Right lung (tissue), 10 donors: ENCODE results near the gene ULK3. TPM values are rescaled to one million over a fixed set of nuclear protein-coding genes. Genes with fewer than 3 reads are reported as not detected.
"Not testable (repeated sequence)": the region's sequence is repeated elsewhere in the genome, so short reads cannot be mapped to it uniquely, and the experiment has no call there.

Experiments used
- DNase-seq, 2 donors: peaks; one replicate each; pipeline ENCODE4 v3.0.0-alpha.2; 2013
- long read RNA-seq, 8 donors: transcript quantifications; one replicate each; lab custom pipeline, GENCODE V29; 2026
- polyA plus RNA-seq, 5 donors: library from polyadenylated mRNA; unstranded; fragments of 120-200 nt; gene quantifications; one replicate each; pipeline versions ENCODE4 v1.2.1 to v1.2.3, GENCODE V29; 2013; ENCODE audit warnings: inconsistent platforms in 1 of 5, low replicate concordance in 1 of 5; ENCODE audit not compliant: insufficient read length in 5 of 5, insufficient read depth in 1 of 5

Gene ULK3, protein sequence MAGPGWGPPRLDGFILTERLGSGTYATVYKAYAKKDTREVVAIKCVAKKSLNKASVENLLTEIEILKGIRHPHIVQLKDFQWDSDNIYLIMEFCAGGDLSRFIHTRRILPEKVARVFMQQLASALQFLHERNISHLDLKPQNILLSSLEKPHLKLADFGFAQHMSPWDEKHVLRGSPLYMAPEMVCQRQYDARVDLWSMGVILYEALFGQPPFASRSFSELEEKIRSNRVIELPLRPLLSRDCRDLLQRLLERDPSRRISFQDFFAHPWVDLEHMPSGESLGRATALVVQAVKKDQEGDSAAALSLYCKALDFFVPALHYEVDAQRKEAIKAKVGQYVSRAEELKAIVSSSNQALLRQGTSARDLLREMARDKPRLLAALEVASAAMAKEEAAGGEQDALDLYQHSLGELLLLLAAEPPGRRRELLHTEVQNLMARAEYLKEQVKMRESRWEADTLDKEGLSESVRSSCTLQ
- 10 to 100 TPM; 23.7 to 43.4 (median 34.2) TPM for polyA plus RNA-seq
- long read RNA-seq, donor 1, partial matches to known transcripts: 0 of 4 reads
- long read RNA-seq, donor 1, other reads (novel, unspliced or antisense): 0 of 4 reads
- long read RNA-seq, donor 2, partial matches to known transcripts: 0 of 3 reads
- long read RNA-seq, donor 2, other reads (novel, unspliced or antisense): 0 of 3 reads
- long read RNA-seq, donor 3, partial matches to known transcripts: 0 of 2 reads
- long read RNA-seq, donor 3, other reads (novel, unspliced or antisense): 0 of 2 reads
- long read RNA-seq, donor 4: 0 reads
- long read RNA-seq, donor 5, partial matches to known transcripts: 0 of 2 reads
- long read RNA-seq, donor 5, other reads (novel, unspliced or antisense): 0 of 2 reads
- long read RNA-seq, donor 6, partial matches to known transcripts: 0 of 4 reads
- long read RNA-seq, donor 6, other reads (novel, unspliced or antisense): 0 of 4 reads
- long read RNA-seq, donor 7, partial matches to known transcripts: 0 of 6 reads
- long read RNA-seq, donor 7, other reads (novel, unspliced or antisense): 0 of 6 reads
- long read RNA-seq, donor 8: 0 reads

DNA sequence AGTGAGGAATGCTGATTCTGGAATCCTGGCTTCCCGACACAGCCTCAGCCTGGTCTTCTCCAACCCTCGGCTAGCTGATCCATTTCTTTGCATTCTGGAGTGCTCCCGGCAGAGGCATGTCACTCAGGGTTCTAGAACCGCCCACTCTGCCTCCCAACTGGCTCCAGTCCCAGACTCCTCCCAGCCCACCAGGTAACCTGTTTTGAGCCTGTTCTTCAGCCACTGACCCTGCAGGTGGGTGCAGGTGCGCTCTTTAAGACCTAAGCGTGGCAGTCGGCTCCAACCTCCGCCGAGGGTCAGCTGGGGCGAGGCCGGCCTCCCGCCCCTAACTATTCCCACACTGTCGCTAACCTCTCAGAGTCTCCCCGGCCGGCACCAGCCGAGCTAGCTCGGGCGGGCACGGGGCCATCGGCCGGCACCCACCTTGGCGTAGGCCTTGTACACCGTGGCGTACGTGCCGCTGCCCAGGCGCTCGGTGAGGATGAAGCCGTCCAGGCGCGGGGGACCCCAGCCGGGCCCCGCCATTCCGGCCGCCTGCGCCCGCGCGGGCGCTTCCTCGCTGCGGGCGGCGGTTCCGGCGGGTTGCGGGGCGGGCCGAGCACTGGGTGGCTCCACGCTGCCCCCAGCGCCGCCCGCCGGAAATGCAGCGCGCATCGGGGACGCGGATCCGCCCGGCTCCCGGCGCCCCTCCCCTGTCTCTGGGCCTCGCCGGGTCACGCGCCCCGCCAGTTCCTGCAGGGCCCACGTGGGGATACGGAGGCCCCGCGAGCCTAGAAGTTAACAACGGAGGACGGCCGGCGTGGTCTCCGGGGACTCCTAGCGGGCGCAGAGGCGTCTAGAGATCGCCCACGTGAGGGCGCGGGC is at the start of gene ULK3:
Gene ULK3, minus strand, starts transcription at position 576 of the 864 bp plus-strand sequence. Its CDS starts 51 bp downstream, at position 525.
- DNase-seq: peak; percentile 88 to 90

DNA sequence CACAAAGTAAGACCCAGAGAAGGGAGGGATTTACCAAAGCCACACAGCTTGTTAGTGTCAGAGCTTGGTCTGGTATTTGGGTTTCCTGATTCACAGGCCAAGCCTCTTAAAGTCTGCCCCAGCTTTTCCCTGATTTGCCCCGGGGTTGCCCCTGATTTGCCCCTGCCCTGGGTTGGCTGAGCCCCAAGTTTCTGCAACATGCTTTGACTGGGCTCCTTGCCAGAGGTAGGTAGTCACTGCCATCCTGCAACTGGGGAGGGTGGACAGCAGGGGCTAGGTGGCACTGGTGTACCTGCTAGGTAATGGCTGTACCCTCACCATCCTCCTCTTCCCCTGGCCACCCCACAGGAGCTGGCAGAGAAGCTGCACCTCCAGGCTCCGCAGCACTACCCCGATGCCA is 49.4 kb upstream of the ULK3 start:
- DNase-seq: no peak

DNA sequence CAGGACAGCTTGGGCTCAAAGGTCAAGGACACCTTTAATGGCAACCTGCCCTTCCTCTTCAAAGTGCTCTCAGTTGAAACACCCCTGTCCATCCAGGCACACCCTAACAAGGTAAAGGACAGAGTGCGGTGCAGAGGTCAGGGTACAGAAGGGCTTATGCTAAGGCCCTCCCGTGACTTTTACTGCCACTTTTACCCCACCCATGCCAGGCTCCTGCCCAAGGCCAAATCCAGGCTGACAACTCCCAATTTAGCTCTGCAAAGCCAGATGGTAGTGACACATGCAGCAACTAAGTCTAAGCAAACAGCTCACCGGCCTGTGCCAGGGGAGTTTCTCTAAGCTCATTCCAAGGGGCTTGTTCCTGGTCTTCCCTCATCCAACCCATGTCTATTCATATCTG is 48.5 kb upstream of the ULK3 start:
- no peak for DNase-seq

DNA sequence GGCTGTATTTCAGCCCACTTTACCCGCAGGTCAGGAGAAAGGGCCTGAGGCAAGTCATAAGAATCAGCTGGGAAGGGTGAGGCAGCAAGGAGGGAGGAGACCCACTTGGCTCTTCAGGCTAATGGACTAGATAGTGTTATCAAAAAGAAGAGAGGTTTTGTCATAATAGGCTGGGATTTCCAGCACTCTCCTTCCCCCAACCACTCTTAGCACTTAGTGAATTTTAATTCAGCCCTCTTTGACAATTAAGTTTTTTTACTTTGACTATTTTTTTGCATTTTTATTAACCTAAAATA is 47.7 kb upstream of the ULK3 start:
- no peak for DNase-seq

DNA sequence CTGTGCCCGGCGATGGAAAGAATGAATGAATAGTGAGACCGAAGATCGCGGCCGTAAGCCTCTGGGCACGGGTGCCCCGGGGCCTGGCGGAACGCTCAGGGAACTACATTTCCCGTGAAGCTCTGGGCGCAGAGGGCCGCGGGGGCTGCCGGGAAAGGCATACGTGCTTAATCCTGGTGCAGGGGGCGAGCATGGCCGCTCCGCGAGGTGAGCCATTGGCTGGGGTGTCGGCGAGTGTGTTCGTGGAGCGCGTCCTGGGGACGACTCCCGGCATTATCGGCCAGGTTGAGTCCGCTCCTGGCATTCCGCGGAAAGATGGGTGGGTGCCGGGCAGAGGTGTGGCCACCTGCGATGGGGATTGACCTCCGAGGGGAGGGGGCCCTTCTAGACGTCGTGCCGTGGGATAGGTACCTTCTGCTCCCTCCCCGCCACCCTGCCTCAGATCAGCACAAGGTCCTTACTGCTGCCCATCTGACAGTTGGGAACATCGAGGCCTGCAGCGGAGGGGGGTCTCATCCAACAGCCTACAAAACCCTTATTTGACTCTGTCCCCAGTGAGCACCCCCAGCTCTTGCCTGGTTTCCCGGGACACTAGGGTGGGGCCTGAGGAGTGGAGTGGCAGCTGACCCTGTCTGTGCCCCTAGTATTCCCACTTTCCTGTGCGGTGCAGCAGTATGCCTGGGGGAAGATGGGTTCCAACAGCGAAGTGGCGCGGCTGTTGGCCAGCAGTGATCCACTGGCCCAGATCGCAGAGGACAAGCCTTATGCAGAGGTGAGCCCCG is 47.1 kb upstream of the ULK3 start, which contains the start of gene MPI:
Gene MPI, plus strand, starts transcription at position 160 of the 782 bp plus-strand sequence. Its CDS starts 32 bp downstream, at position 192.
- DNase-seq: peak; percentile 72 to 80

DNA sequence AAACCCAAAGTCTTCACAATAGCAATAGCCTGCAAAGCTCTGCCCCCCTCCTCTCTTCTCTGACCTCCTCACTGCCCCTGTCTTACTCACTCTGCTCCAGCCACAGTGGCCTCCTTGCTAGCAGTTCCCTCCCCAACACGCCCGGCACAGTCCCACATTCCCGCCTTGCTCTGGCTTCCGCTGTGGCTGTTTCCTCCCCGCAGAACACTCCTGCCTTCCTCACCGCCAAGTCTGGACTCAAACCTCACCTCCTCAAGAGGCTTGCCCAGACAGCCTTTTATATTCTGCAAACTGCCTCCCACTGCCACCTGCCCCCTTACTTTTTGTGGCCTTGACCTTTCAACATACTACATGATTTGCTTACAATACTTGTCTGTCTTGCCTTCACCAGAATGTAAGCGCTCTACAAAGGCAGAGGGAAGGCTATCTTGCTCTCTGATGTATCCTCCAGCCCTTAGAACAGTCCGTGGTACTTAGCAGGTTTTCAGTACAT is 46.5 kb upstream of the ULK3 start:
- DNase-seq: no peak

DNA sequence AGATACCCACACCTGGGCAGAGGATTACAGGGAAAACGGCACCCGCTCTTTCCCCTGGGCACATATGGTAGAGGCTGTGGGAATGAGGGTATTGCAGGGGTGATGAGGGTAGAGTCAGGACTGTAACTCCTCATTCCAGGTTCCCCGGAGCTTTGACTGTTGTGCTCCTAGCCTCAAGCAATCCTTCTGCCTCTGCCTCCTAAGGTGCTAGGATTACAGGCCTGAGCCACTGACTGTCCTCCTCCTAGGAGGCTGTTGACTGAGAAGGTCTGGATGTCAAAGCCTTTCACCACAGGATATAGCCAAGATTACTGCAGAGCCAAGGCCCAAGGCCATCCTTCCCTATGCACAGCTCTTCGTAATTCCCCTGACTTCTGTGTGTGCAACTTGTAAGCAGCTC is 45.8 kb upstream of the ULK3 start:
- DNase-seq: no peak

DNA sequence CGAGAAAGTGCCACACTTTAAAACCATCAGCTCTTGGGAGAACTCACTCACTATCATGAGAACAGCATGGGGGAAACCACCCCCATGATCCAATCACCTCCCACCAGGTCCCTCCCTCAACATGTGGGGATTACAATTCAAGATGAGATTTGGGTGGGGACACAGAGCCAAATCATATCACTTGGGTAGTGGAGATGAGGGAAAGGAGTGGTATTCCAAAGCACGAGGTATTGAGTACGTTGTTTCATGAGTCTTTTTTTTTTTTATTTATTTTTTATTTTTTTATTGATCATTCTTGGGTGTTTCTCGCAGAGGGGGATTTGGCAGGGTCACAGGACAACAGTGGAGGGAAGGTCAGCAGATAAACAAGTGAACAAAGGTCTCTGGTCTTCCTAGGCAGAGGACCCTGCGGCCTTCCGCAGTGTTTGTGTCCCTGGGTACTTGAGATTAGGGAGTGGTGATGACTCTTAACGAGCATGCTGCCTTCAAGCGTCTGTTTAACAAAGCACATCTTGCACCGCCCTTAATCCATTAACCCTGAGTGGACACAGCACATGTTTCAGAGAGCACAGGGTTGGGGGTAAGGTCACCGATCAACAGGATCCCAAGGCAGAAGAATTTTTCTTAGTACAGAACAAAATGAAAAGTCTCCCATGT is 44.7 kb upstream of the ULK3 start:
- DNase-seq: not testable (repeated sequence)

DNA sequence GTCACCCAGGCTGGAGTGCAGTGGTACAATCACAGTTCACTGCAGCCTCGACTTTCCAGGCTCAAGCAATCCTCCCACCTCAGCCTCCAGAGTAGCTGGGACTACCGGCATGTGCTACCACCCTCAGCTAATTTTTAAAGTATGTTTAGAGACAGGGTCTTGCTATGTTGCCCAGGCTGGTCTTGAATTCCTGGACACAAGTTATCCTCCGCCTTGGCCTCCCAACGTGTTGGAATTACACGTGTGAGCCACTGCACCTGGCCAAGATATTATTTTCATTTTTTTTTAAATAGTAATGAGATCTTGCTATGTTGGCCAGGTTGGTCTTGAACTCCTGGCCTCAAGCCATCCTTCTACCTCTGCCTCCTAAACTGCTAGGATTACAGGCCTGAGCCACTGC is 42.5 kb upstream of the ULK3 start:
- DNase-seq: no peak

DNA sequence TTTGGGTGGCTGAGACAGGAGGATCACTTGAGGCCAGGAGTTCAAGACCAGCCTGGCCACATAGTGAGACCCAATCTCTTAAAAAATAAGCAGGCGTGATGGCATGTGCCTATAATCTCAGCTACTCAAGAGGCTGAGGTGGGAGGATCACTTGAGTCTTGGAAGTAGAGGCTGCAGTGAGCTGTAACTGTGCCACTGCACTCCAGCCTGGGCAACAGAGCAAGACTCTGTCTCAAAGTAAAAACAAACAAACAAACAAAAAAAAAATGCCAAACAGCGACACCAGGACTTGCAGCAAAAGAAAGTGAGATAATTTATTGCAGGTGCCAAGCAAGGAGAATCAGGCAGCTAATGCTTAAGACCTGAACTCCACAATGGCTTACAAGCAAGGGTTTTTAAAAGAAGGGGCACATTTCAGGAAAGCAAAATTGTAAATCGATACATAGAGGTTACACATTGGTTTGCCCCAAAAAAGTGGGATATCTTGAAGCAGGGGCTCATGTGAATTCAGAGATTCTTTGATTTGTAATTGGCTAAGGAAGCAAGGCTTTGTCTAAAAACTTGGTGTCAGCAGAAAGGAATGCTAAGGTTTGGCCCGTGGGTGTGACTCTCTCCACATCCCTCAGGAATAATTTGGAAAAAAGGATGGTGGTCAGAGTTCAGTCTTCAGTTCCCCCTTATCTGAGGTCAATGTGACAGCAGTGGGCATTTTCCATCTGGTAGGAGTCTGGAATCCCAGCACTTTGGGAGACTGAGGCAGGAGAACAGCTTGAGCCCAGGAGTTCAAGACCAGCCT is 41.7 kb upstream of the ULK3 start:
- DNase-seq: no peak

DNA sequence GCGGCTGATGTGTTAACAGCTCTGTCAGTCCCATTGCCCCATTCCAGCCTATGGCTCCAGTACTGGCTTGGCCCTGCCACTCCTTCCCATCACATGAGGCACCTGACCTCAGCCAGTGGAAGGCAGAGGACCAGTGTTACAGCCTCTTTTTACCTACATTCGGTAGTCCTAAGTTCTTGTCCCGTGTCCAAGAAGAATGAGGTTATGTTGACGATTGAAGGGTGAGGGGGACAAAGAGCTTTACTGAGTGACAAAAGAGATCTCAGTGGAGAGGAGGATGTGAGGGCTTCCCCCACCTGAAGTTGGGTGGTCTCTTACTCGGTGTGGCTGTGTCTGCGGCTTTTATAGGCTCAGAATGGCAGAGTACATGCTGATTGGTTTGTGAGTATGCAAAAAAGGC is 39.6 kb upstream of the ULK3 start:
- DNase-seq: no peak

DNA sequence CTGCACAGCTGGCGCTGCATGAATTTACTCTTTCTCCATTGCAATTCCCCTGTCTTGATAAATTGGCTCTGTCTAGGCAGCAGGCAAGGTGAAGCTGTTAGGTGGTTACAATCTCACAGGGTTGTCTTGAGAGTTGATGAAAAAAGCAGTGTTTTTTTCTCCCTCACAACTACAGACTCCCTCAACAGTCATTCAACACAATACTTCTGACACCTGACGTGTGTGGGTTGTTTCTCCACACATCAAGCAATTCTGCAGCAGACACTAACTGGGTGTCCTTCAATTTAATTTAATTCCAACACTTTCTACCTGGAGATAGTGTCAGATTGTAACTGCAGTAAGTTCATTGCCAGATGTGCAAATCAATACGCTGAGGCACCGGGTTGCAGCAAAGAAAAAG is 35.3 kb upstream of the ULK3 start:
- DNase-seq: no peak

DNA sequence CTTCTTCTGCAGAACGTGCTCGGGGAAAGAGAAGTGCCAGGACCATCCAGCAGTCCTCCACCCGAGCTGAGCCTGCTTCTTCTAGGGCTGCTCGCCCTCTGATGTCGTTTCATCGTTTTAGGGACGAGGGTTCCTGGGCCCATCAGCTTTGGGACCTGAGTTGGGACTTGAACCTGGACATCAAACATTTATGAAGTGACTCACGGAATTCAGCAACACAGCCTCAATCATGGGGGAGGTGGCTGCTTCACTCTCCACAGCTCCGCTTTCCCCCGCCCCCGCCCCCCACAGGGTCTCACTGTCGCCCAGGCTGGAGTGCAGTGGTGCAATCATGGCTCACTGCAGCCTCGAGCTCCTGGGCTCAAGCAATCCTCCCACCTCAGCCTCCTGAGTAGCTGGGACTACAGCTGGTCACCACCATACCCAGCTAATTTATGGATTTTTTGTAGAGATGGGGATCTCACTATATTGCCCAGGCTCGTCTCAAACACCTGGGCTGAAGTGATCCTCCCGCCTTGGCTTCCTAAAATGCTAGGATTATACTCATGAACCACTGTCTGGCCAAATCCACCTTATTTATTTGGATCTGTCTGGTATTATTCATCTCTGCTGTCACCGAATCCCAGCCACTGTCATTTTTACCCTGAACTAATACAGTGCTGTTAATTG is 30.9 kb upstream of the ULK3 start:
- DNase-seq: no peak

DNA sequence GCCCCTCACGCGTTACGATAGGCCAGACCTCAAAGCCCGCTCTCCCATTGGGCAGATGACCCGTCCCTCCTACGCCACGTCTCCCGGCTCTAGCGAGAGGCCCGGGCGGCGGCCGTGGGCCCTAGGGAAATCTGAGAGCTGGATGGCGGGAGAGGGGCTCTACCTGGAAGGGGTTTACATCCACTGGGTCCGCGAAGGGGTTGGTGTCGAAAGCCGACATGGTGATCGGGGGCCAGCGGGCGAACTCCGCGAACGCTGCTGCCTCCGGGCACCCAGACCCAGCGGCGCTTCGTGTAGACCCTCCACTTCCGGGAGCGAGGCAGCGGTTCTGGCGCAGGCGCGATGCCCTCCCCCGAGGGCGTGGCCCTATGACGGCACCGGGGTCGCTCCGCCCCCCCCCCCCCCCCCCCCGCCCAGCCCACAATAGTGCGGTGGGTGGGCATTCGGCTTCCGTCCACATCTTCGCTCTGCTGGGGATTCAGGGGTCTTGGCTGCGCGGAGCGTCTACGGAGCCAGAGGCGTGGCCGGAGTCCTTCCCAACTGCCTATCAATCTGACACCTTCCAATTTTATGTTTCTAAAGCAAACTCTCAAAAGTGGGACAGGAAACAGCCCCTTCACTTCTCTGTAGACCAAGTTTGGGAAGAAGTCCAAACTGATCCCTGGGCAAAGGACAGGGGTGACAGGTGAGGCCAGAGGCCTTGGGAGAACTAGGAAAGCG is 30.2 kb upstream of the ULK3 start, which contains the start of gene SCAMP2:
Gene SCAMP2, minus strand, starts transcription at position 330 of the 720 bp plus-strand sequence. Its CDS starts 110 bp downstream, at position 220.
- DNase-seq: peak; percentile 93 to 94

DNA sequence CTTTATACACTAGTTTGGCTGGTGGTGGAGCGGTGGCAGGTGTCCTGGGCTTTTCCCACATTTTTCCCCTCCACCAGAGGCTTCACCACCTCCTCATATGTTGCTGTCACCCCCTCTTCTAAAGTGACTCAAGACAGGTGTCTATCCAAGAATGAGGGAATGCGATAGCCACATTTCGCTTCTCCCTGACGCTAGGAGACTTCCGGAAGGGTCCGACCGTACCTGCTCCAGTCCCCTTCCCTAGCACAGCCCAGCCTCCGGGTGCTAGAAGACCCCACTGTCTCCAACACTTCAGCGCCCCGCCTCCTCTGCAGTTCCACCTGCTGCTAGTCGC is 29.7 kb upstream of the ULK3 start:
- no peak for DNase-seq

DNA sequence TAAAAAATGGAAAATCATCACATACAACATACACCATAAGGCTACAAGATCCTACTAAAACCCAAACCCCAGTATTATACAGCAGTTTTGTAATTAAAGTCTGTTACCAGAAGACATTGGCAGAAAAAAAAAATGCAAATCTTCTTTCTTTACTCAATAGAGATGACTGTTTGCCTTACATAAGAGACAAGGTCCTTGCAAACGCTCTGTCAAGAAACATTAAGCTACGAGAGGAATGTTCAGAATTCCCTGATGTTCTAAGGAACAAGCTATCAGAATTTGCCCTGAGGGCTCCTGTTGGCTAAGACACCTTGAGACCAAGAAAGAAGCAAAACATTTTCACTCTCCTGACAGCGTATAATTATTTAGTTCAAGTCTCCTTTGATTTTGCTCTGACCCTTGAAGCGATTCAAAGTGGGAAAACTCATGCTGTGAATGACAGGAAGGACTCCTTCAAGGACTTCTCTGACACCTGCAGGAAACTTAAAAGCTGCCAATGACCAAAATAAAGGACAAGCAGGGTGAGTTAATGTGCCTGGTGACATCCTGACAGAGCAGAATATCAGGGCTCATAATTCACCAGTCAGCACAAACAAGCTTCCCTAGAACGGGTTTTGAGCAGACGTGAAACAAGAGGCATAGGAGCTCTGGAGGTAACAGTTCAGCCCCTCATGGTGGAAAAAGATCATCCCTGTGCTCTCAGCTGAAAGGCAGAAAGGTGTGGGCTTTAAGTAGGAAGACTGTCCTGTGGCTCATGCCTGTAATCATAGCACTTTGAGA is 27.7 kb upstream of the ULK3 start:
- DNase-seq: no peak
